ELR (cell line): ENCODE measurements around the gene ARHGAP8.
"Not testable (repeated sequence)": the region's sequence is repeated elsewhere in the genome, so short reads cannot be mapped to it uniquely, and the experiment has no call there.

Experiments
- DNase-seq: peaks from one replicate; pipeline ENCODE4 v3.0.0-alpha.2; 2015; ENCODE audit warnings: low read depth

The ARHGAP8 gene

GRCh38 chr22:44773082-44773481 is 20.7 kb downstream of the ARHGAP8 start:
- DNase-seq: no peak

- no peak for DNase-seq
These were observed 23.5 kb downstream of the ARHGAP8 start for GRCh38 chr22:44775862-44776261.

- no peak for DNase-seq
These were observed 24.4 kb downstream of the ARHGAP8 start for GRCh38 chr22:44776605-44777363.

- DNase-seq: no peak
These were observed 25.0 kb downstream of the ARHGAP8 start for GRCh38 chr22:44777364-44777755.

- no peak for DNase-seq
These were observed 28.6 kb downstream of the ARHGAP8 start for GRCh38 chr22:44780876-44781449.

GRCh38 chr22:44782363-44782963 is 30.1 kb downstream of the ARHGAP8 start:
- no peak for DNase-seq

- DNase-seq: no peak
These were observed 30.7 kb downstream of the ARHGAP8 start for GRCh38 chr22:44783091-44783490.

GRCh38 chr22:44783581-44783980 is 31.2 kb downstream of the ARHGAP8 start:
- no peak for DNase-seq

- no peak for DNase-seq
These were observed 33.8 kb downstream of the ARHGAP8 start for GRCh38 chr22:44786136-44786535.

- DNase-seq: no peak
These were observed 34.2 kb downstream of the ARHGAP8 start for GRCh38 chr22:44786610-44787009.

GRCh38 chr22:44787832-44788231 is 35.5 kb downstream of the ARHGAP8 start:
- no peak for DNase-seq

- no peak for DNase-seq
These were observed 40.7 kb downstream of the ARHGAP8 start for GRCh38 chr22:44793106-44793505.

- DNase-seq: no peak
These were observed 41.3 kb downstream of the ARHGAP8 start for GRCh38 chr22:44793506-44794172.

GRCh38 chr22:44795701-44796630 is 43.6 kb downstream of the ARHGAP8 start:
- DNase-seq: no peak

GRCh38 chr22:44797181-44797725 is 44.9 kb downstream of the ARHGAP8 start:
- DNase-seq: no peak

GRCh38 chr22:44799077-44799945 is 46.9 kb downstream of the ARHGAP8 start:
- no peak for DNase-seq

- DNase-seq: not testable (repeated sequence)
These were observed 47.7 kb downstream of the ARHGAP8 start for GRCh38 chr22:44799946-44800634.

GRCh38 chr22:44801476-44801875 is 49.1 kb downstream of the ARHGAP8 start:
- DNase-seq: no peak

GRCh38 chr22:44802071-44802700 is 49.8 kb downstream of the ARHGAP8 start:
- no peak for DNase-seq
